Vagina (tissue), 2 donors: Measurements from ENCODE around the gene MRPL18.

Experiments used
- CTCF ChIP-seq, 3 experiments: fragments of 450-650 bp in 2 of 3; fragments of 200-600 bp in 1 of 3; sonication (generic) in 1 of 3; IDR thresholded peaks; one replicate each; pipeline ENCODE4 v1.5.1; 2017 to 2019; ENCODE audit warnings: antibody characterized with exemption in 3 of 3, mild to moderate bottlenecking in 2 of 3, moderate library complexity in 2 of 3
- POLR2A ChIP-seq, 2 donors: fragments of 450-650 bp; IDR thresholded peaks; one replicate each; pipeline ENCODE4 v1.6.1; 2017; ENCODE audit warnings: antibody characterized with exemption in 2 of 2, mild to moderate bottlenecking in 2 of 2, moderate library complexity in 2 of 2

- TF ChIP-seq CTCF (IDR thresholded peaks at IDR 0.05) (no peak), POLR2A (IDR thresholded peaks at IDR 0.05) (no peak)
Observed at GRCh38 chr6:159828074-159828473, 37.8 kb downstream of the MRPL18 start.
